ENCODE results near the gene UBQLN4. TPM values are rescaled to one million over a fixed set of nuclear protein-coding genes. Genes with fewer than 3 reads are reported as not detected.

UBQLN4 gene
- total RNA-seq, 1 donor from 2014 or later = 25.9 TPM

- DNase-seq = no peak
Measured at GRCh38 chr1:156012051-156012817, 41.4 kb downstream of the UBQLN4 start.

- DNase-seq = no peak
Measured at GRCh38 chr1:156009404-156009803, 44.2 kb downstream of the UBQLN4 start.

DNA sequence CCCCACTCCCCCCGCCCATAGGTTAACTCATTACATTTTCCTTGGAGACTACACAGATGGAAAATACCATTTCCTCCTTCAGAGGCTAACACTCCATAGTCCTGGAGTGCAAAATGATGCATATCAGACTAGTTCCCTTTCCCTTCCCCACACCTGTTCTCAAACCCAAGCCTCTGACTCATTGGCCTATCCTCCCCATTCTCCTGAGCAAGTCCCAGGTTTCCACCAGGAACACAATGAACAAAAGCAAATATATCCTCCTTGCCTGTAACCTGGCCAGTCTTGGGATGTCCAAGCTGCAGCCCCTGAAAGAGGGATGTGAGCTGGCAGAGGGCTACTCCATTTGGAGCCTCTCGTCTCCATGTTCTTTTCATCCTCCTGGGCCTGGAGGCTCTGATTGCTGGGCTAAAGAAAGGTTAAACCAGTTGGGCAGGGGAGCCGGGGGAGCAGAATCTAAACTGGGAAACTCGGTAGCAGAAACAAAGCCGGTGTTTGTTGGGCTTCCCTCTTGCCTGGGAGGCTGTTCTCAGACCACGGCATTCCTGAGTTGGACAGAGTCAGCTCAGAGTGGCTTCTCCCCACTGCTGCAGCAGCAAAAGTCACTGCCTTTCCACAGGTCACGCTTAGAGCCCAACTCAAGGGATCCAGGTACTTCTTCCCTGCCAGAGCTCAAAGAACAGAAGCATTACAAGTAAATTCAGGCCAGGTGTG, 46.8 kb downstream of the UBQLN4 start:
- DNase-seq = no peak

DNA sequence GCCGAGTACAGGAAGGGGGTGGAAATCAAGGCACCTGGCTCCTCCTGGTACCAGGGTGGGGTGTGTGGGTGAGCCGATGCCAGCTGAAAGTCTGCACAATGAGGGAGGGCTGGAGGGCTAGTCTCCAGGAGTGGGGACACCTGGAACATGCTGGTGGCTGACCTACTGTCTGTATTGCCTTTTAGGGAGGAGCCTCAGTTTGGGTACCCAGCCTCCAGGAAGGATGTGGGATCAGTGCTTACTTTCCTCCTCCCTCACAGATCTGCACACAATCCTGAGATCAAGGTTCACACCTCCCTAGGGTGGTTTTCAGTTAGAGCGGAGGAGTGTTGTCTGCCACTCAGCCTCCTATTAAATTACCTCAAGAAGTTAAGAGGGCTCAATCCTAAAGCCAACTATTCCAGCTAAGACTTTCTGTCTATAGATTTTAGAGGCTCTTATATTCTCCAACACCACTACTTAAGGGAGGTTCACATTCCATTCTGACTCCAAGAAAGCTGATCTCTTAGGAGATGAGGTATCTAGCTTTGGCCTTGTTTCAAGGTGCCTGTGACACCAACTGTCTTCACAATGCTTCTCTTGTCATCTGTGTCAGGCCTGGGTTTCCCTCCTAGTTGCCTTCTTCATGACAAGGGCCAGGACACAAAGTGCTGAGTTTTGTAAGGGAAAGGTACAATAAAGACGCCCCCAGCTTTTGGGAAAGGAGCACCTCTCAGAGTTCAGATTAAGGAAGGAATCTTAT, 48.6 kb downstream of the UBQLN4 start:
- no peak for DNase-seq

DNA sequence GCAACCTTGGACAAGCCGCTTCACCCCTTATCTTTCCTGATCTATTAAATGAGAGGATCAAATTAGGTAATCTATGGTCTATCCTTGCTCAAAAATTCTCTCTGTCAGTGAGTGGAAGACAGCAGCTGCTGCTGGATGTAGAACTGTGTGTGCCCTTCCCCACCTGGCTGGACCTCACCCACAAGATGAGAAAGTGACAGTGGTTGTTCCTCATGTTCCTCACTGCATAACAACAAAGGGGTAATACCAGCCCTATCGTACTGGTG, 49.7 kb downstream of the UBQLN4 start:
- DNase-seq = no peak

DNA sequence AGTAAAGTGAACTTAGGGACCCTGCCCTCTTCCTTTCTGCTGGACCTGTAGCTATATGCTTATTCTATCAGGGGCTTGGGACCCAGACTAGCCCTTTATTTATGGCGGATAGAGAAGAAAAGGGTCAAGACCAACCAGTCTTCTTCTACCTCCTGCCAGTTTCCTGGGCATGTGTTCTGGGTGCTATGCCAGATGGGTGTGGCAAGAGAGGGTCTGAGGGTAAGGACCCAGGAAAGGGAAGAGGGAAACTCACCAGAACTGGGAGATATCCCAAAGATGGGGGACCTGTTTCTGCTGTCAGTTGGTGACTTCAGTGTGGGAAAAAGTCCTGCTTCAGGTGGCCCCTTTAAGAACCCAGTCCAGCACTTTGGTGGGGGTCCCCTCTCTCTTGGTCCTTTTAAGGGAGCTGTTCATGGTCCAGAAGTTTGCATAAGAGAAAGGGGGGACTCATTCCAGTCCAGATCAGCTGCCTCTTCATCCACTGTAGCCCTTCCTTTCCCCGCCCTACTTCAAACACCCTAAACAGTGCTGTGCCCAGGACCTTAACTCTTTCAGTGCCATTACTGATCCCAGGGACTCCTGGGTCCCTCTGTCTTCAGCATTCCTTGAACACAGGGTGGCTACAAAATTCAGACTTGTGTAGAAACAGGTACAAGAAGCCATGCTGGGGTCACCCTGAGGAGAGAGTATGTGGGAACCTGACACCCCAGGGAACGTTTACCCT, 51.2 kb downstream of the UBQLN4 start:
- no peak for DNase-seq

- DNase-seq = no peak
Measured at GRCh38 chr1:156001662-156002171, 51.9 kb downstream of the UBQLN4 start.

DNA sequence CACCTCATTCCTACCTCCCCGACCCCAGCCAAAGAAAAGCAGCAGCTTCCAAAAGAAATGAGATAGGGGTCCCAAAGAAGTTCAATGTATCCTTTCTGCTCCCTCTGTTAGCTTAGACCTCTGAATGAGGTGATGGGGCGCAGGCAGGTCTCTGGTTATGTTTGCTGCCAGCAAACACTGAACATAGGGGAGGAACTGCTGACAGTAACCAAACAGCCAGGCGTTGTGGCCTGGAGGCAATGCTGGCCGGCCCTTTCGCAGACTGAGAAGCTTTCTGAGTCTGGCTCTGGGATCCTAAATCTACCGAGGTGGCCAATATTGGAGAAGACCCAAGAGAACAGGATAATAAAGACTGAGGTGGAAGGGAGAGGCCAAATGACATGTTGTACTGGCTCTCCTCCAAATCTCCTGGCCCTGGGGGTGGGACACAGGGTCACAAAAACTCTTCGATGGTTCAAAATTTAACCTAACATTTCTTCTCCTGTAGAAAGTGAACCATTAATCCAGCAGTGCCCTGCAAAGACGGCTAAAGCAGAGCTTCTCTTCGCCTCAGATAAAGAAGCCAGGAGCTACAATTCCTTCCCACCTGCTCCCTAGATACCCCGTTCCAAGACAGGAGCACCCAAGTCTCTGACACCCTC, 52.5 kb downstream of the UBQLN4 start:
- DNase-seq = no peak

GRCh38 chr1:155999964-156000363, 53.6 kb downstream of the UBQLN4 start:
- DNase-seq = no peak

DNA sequence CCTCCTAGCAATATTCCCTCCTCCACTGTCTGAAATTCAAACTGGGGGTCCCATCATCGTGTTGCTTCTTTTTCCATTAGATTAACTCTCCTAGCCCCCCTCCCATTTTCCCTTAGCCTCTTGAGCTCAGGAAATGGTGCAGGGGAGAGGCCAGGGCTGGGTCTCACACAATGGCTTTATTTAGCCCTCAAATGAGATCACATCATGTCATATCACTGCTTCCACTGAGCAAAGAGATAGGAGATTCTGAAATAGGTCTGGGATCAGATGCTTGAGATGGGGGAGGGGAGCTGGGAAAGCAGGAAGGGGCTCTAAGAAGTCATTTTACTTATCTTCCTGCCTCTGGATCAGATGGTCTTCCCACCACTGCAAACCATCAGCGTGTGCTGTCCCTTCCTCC, 57.4 kb downstream of the UBQLN4 start:
- no peak for DNase-seq

DNA sequence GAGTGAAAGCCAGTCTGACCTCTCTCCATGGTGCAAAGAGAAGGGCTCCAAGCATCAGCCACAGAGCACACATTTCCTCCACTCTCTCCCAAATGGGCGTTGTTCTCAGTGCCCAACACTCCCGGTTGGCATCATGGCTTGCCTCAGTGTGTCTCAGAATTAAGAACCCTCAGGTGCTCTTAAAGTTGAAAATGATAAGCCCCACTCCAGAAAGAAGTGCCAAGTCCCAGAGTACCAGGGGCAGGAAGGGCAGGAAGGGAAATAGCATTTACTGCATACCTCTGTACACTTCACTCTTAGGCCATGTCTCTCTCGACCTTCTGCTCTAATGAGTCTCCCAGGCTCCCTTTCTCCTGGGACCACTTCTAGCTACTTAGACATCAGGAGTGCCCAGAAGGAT, 60.0 kb downstream of the UBQLN4 start:
- no peak for DNase-seq

DNA sequence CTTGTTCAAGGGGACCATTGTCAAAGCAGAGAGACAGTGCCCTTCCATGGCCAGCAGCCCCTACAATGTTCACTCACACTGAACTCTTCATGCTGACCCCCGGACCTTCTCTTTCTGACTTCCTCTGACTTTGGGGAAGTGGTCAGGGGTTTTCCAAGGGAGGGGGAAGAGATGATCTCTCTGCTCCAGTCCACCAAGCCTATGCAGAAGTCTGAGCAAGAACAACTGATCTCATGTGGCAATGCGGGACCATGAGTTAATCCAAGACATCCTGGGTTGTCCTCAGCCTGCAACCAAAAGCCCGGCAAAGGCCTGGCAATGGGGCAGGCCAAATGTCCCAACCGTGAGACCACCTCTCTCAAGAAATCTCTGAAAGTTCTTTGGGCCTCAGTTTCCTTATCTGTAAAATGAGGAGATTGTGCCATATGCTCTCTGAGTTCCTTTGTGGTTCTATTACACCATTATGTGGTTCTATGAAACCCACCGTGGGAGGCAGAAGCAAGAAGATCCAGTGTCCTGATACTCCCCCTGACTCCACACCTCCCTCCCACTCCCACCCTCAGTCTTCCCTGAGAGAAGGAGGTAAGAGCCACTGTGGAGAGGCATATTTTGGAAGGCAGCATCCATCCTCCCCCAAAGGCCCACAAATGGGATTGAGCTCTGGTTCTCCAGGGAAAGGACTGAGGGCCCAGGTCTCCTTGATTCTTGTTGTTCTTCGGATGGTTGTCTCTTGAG, 63.4 kb downstream of the UBQLN4 start:
- DNase-seq = no peak

DNA sequence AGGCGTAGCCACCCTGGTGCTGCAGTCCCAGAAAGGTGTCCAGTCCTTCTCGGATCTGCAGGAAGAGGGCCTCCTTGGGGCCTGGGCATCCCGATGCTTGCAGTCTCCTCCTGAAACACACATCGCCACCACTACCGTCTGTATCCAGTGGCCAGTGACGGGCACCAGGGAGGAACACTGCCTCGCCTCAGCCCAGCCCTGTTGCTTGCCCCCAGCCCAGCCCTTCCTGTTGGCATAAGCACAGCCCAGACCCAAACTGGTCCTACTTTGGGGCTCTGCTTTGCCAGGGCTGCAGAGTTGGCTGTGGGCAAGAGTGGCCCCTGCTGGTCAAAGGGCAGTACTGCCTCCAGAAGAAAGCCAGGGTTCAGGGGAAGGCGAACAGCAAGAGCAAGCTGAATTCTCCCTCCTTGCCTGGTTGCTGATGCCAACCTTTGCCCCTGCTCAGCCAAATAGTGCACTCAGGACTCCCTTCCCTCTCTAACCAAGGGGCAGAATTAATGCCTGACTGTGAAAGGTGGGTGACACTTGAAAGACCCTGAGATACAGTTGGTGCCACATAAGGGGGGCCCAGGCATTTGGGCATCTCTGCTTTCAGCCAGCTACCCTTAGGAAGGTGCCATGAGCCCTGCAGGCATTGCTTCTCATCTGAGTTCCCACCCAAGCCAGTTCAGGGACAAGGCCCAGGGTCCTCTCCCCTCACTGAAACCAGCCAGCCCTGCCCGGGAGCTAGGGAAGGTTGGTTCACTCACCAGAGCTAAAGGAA, 64.2 kb downstream of the UBQLN4 start:
- DNase-seq = peak; percentile 76

Other genes with a start within 250 kb of the UBQLN4 start
- 35.1 TPM for gene GON4L, start 196.6 kb downstream of the UBQLN4 start, total RNA-seq
- 188 TPM for gene SYT11, start 194.2 kb downstream of the UBQLN4 start, total RNA-seq
- gene RIT1, start 142.4 kb downstream of the UBQLN4 start, total RNA-seq = 32.0 TPM
- 37.6 TPM for gene KHDC4, start 119.4 kb downstream of the UBQLN4 start, total RNA-seq
- gene RXFP4, start 112.2 kb downstream of the UBQLN4 start, total RNA-seq = not detected
- gene ARHGEF2, start 75.3 kb downstream of the UBQLN4 start, total RNA-seq = 129 TPM
- gene SSR2, start 32.8 kb downstream of the UBQLN4 start, total RNA-seq = 193 TPM
- 30.7 TPM for gene LAMTOR2, start 984 bp upstream of the UBQLN4 start, total RNA-seq
- not detected for gene RAB25, start 7.4 kb upstream of the UBQLN4 start, total RNA-seq
- gene MEX3A, start 28.7 kb upstream of the UBQLN4 start, total RNA-seq = 42.4 TPM
- gene LMNA, start 60.9 kb upstream of the UBQLN4 start, total RNA-seq = 18.1 TPM
- gene SEMA4A, start 99.8 kb upstream of the UBQLN4 start, total RNA-seq = 13.6 TPM
- 9.7 TPM for gene SLC25A44, start 140.3 kb upstream of the UBQLN4 start, total RNA-seq
- 29.2 TPM for gene PMF1, start 159.2 kb upstream of the UBQLN4 start, total RNA-seq
- gene BGLAP, start 188.4 kb upstream of the UBQLN4 start, total RNA-seq = not detected
- 8.6 TPM for gene PAQR6, start 194.3 kb upstream of the UBQLN4 start, total RNA-seq
- 31.2 TPM for gene SMG5, start 229.0 kb upstream of the UBQLN4 start, total RNA-seq
- 0.78 TPM for gene TMEM79, start 230.5 kb upstream of the UBQLN4 start, total RNA-seq
- gene GLMP, start 241.9 kb upstream of the UBQLN4 start, total RNA-seq = 12.5 TPM
- gene VHLL, start 245.5 kb upstream of the UBQLN4 start, total RNA-seq = 0.94 TPM